ENCODE data around the gene CTNNA3.

GRCh38 chr10:66071907-66072306, 1624.1 kb downstream of the CTNNA3 start:
- TF ChIP-seq PRDM10 (tag by site-specific recombination; IDR thresholded peaks at IDR 0.05) (no peak), BCL11B (tag by site-specific recombination; IDR thresholded peaks at IDR 0.05; ENCODE audit: low read depth) (no peak)
